C4-2B (cell line): ENCODE measurements around the gene RPS24.
"Not testable (repeated sequence)": the region's sequence is repeated elsewhere in the genome, so short reads cannot be mapped to it uniquely, and the experiment has no call there.

Source experiments
- H3K27ac ChIP-seq: fragments of 450-650 bp; 2 replicates; pipeline ENCODE4 v1.5.1; 2017
- CTCF ChIP-seq: fragments of 450-650 bp; conservative IDR thresholded peaks from 2 replicates; pipeline ENCODE4 v1.5.1; 2017; ENCODE audit warnings: mild to moderate bottlenecking
- ZFX ChIP-seq: fragments of 450-650 bp; IDR thresholded peaks from 2 replicates; pipeline ENCODE4 v1.6.1; 2017

RPS24 gene

GRCh38 chr10:78053211-78053868, 19.7 kb downstream of the RPS24 start:
- no peak overlapping the region for H3K27ac ChIP-seq

GRCh38 chr10:78058562-78058961, 24.9 kb downstream of the RPS24 start:
- H3K27ac ChIP-seq, result no peak overlapping the region

More at GRCh38 chr10:78053211-78053868, 19.7 kb downstream of the RPS24 start:
- TF ChIP-seq ZFX (no peak), CTCF (no peak)

GRCh38 chr10:78059906-78060702, 26.4 kb downstream of the RPS24 start:
- H3K27ac ChIP-seq, result no peak overlapping the region
- TF ChIP-seq ZFX, result no peak
- no peak for TF ChIP-seq CTCF

More at GRCh38 chr10:78058562-78058961, 24.9 kb downstream of the RPS24 start:
- TF ChIP-seq CTCF (no peak), ZFX (no peak)

GRCh38 chr10:78062296-78062695, 28.6 kb downstream of the RPS24 start:
- TF ChIP-seq ZFX (no peak), CTCF (no peak)
- H3K27ac ChIP-seq, result no peak overlapping the region

- TF ChIP-seq CTCF (no peak), ZFX (no peak)
- H3K27ac ChIP-seq, result no peak overlapping the region
Observed at GRCh38 chr10:78063236-78063635, 29.6 kb downstream of the RPS24 start.

- H3K27ac ChIP-seq, result not testable (repeated sequence)
Observed at GRCh38 chr10:78064919-78065318, 31.3 kb downstream of the RPS24 start.

- TF ChIP-seq ZFX (no peak), CTCF (no peak)
- H3K27ac ChIP-seq, result no peak overlapping the region
Observed at GRCh38 chr10:78065611-78066010, 31.9 kb downstream of the RPS24 start.
